Left renal pelvis (tissue), 4 donors: ENCODE measurements around the gene YIF1A. TPM values are rescaled to one million over a fixed set of nuclear protein-coding genes. Genes with fewer than 3 reads are reported as not detected.

Source experiments
- DNase-seq, 4 donors: peaks; one replicate each; pipeline ENCODE4 v3.0.0-alpha.2; 2013; ENCODE audit warnings: low read depth in 4 of 4, low spot score in 3 of 4
- polyA plus RNA-seq, 4 donors: library from polyadenylated mRNA; unstranded; fragments of 120-200 nt; gene quantifications; one replicate each; pipeline ENCODE4 v1.2.1, GENCODE V29; 2013; ENCODE audit not compliant: insufficient read length in 4 of 4

Gene YIF1A
- polyA plus RNA-seq, 4 donors: 43.0 to 57.7 (median 51.7) TPM

GRCh38 chr11:66275396-66275795, 13.5 kb downstream of the YIF1A start:
- DNase-seq: no peak

- DNase-seq: no peak
Measured at GRCh38 chr11:66274219-66274618, 14.7 kb downstream of the YIF1A start.

- no peak for DNase-seq
Measured at GRCh38 chr11:66272596-66272995, 16.3 kb downstream of the YIF1A start.

- DNase-seq: no peak
Measured at GRCh38 chr11:66271816-66272215, 17.1 kb downstream of the YIF1A start.

- no peak for DNase-seq
Measured at GRCh38 chr11:66268952-66269905, 19.7 kb downstream of the YIF1A start.

GRCh38 chr11:66268244-66268951, 20.5 kb downstream of the YIF1A start, which contains the start of gene RAB1B:
Gene RAB1B (plus strand): TSS chr11:66268639. CDS start chr11:66268680, 41 bp downstream.
- DNase-seq: peak; percentile 99 to 100 (median 100)

GRCh38 chr11:66267379-66268243, 21.3 kb downstream of the YIF1A start:
- peak; percentile 71 to 81 (median 78) for DNase-seq

GRCh38 chr11:66267039-66267378, 21.9 kb downstream of the YIF1A start:
- DNase-seq: no peak

GRCh38 chr11:66266378-66267038, 22.4 kb downstream of the YIF1A start:
- no peak for DNase-seq

- DNase-seq: no peak
Measured at GRCh38 chr11:66265531-66266377, 23.2 kb downstream of the YIF1A start.

GRCh38 chr11:66264914-66265313, 24.0 kb downstream of the YIF1A start:
- no peak for DNase-seq

GRCh38 chr11:66264383-66264782, 24.6 kb downstream of the YIF1A start:
- no peak for DNase-seq

- DNase-seq: no peak
Measured at GRCh38 chr11:66263785-66264184, 25.2 kb downstream of the YIF1A start.

GRCh38 chr11:66263231-66263630, 25.7 kb downstream of the YIF1A start:
- no peak for DNase-seq

- no peak for DNase-seq
Measured at GRCh38 chr11:66262696-66263095, 26.2 kb downstream of the YIF1A start.

- DNase-seq: no peak
Measured at GRCh38 chr11:66262191-66262590, 26.8 kb downstream of the YIF1A start.

- no peak for DNase-seq
Measured at GRCh38 chr11:66261578-66261977, 27.4 kb downstream of the YIF1A start.

- no peak for DNase-seq
Measured at GRCh38 chr11:66259956-66260355, 29.0 kb downstream of the YIF1A start.

- DNase-seq: no peak
Measured at GRCh38 chr11:66259225-66259624, 29.7 kb downstream of the YIF1A start.
